ENCODE measurements around the gene CCDC102B. TPM values are rescaled to one million over a fixed set of nuclear protein-coding genes. Genes with fewer than 3 reads are reported as not detected.

The CCDC102B gene
- total RNA-seq, 1 experiment from 2014 or later, result 3.1 TPM

- TF ChIP-seq TEAD1 (CRISPR knock-in tag; IDR thresholded peaks at IDR 0.05) (no peak), USF2 (CRISPR knock-in tag; IDR thresholded peaks at IDR 0.05) (no peak), ZBTB21 (CRISPR knock-in tag; IDR thresholded peaks at IDR 0.05; ENCODE audit: borderline replicate concordance) (no peak), MAX (CRISPR knock-in tag; IDR thresholded peaks at IDR 0.05) (no peak), ZNF219 (CRISPR knock-in tag; IDR thresholded peaks at IDR 0.05; ENCODE audit: borderline replicate concordance) (no peak)
These were observed 284.6 kb downstream of the CCDC102B start (continued) for GRCh38 chr18:69082499-69082898.

- H3K9me3 Mint-ChIP-seq, result no peaks in the 10 kb centered on the region
- CTCF ChIA-PET, result no interaction called here
- no peaks in the 10 kb centered on the region for H3K36me3 Mint-ChIP-seq
- no peak for ATAC-seq
- H3K4me1 Mint-ChIP-seq, result 0 out of 2 replicates have a peak, but pooled peaks cover 3% of the 10 kb centered on the region
- TF ChIP-seq FOXK1 (CRISPR knock-in tag; IDR thresholded peaks at IDR 0.05), result no peak
- no peak for TF ChIP-seq NFATC4 (CRISPR knock-in tag; IDR thresholded peaks at IDR 0.05)
- TF ChIP-seq E2F1 (CRISPR knock-in tag; IDR thresholded peaks at IDR 0.05), result no peak
- no peak for TF ChIP-seq E2F5 (CRISPR knock-in tag; IDR thresholded peaks at IDR 0.05)
- no peak for TF ChIP-seq MYBL2 (CRISPR knock-in tag; IDR thresholded peaks at IDR 0.05)
- no peak for TF ChIP-seq TP53 (CRISPR knock-in tag; IDR thresholded peaks at IDR 0.05)
- no peak for TF ChIP-seq JUN (CRISPR knock-in tag; IDR thresholded peaks at IDR 0.05)
- no peak for TF ChIP-seq GRHL2 (CRISPR knock-in tag; IDR thresholded peaks at IDR 0.05; ENCODE audit: insufficient replicate concordance, severe bottlenecking)
- TF ChIP-seq ARID4B (CRISPR knock-in tag; IDR thresholded peaks at IDR 0.05; ENCODE audit: borderline replicate concordance), result no peak
- TF ChIP-seq SOX15 (CRISPR knock-in tag; IDR thresholded peaks at IDR 0.05), result no peak
- no peak for TF ChIP-seq ZNF423 (CRISPR knock-in tag; IDR thresholded peaks at IDR 0.05)
- TF ChIP-seq ZNF512 (CRISPR knock-in tag; IDR thresholded peaks at IDR 0.05; ENCODE audit: borderline replicate concordance), result no peak
- no peak for TF ChIP-seq RELA (CRISPR knock-in tag; IDR thresholded peaks at IDR 0.05; ENCODE audit: borderline replicate concordance)
- H3K4me3 Mint-ChIP-seq, result no peak overlapping the region
- no peaks in the 10 kb centered on the region for H3K27me3 Mint-ChIP-seq (ENCODE audit: low read depth)
- no peak for DNase-seq (ENCODE audit: low spot score)
- H3K27ac Mint-ChIP-seq, result no peak overlapping the region
- POLR2A ChIA-PET, result no interaction called here
These were observed 288.1 kb downstream of the CCDC102B start for GRCh38 chr18:69085951-69086350.

All from WTC11 (cell line).